ENCODE data around the gene KICS2.

The KICS2 gene

DNA sequence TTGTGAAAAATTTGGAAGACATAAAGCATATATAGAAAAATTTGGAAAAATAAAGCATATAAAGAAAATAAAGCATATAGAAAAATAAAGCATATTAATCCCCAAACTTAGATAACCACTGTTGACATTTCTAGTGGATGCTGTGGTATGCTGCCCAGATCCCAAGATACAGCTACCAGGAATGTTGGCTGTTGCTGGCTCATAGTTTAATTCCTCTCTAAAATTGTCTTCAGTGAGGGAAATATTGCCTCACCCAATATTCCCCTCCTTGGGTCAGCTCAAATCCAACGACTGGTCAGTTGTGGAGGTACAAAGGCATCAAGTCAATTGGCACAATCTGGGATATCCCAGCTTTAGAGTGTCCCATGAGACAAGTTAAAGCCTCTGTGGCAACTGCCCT is 10.1 kb upstream of the KICS2 start:
- ATAC-seq, result no peak
- TF ChIP-seq ZFP30 (CRISPR knock-in tag; IDR thresholded peaks at IDR 0.05) (no peak), TOX (CRISPR knock-in tag; IDR thresholded peaks at IDR 0.05; ENCODE audit: borderline replicate concordance) (no peak), ESRRG (CRISPR knock-in tag; IDR thresholded peaks at IDR 0.05) (no peak), ZNF70 (CRISPR knock-in tag; IDR thresholded peaks at IDR 0.05) (no peak), PPARA (CRISPR knock-in tag; IDR thresholded peaks at IDR 0.05; ENCODE audit: borderline replicate concordance) (no peak), SNAI2 (CRISPR knock-in tag; IDR thresholded peaks at IDR 0.05) (no peak), ZNF565 (CRISPR knock-in tag; conservative IDR thresholded peaks at IDR 0.05; ENCODE audit: low read depth) (no peak)
- TF ChIP-seq, protein P1, sequence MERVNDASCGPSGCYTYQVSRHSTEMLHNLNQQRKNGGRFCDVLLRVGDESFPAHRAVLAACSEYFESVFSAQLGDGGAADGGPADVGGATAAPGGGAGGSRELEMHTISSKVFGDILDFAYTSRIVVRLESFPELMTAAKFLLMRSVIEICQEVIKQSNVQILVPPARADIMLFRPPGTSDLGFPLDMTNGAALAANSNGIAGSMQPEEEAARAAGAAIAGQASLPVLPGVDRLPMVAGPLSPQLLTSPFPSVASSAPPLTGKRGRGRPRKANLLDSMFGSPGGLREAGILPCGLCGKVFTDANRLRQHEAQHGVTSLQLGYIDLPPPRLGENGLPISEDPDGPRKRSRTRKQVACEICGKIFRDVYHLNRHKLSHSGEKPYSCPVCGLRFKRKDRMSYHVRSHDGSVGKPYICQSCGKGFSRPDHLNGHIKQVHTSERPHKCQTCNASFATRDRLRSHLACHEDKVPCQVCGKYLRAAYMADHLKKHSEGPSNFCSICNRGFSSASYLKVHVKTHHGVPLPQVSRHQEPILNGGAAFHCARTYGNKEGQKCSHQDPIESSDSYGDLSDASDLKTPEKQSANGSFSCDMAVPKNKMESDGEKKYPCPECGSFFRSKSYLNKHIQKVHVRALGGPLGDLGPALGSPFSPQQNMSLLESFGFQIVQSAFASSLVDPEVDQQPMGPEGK (CRISPR knock-in tag; IDR thresholded peaks at IDR 0.05; ENCODE audit: borderline replicate concordance), result no peak
- TF ChIP-seq, protein P2, sequence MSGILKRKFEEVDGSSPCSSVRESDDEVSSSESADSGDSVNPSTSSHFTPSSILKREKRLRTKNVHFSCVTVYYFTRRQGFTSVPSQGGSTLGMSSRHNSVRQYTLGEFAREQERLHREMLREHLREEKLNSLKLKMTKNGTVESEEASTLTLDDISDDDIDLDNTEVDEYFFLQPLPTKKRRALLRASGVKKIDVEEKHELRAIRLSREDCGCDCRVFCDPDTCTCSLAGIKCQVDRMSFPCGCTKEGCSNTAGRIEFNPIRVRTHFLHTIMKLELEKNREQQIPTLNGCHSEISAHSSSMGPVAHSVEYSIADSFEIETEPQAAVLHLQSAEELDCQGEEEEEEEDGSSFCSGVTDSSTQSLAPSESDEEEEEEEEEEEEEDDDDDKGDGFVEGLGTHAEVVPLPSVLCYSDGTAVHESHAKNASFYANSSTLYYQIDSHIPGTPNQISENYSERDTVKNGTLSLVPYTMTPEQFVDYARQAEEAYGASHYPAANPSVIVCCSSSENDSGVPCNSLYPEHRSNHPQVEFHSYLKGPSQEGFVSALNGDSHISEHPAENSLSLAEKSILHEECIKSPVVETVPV (CRISPR knock-in tag; IDR thresholded peaks at IDR 0.05), result no peak
- TF ChIP-seq, protein P3, sequence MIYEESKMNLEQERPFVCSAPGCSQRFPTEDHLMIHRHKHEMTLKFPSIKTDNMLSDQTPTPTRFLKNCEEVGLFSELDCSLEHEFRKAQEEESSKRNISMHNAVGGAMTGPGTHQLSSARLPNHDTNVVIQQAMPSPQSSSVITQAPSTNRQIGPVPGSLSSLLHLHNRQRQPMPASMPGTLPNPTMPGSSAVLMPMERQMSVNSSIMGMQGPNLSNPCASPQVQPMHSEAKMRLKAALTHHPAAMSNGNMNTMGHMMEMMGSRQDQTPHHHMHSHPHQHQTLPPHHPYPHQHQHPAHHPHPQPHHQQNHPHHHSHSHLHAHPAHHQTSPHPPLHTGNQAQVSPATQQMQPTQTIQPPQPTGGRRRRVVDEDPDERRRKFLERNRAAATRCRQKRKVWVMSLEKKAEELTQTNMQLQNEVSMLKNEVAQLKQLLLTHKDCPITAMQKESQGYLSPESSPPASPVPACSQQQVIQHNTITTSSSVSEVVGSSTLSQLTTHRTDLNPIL (CRISPR knock-in tag; IDR thresholded peaks at IDR 0.05; ENCODE audit: low read depth), result no peak
- TF ChIP-seq, protein P4, sequence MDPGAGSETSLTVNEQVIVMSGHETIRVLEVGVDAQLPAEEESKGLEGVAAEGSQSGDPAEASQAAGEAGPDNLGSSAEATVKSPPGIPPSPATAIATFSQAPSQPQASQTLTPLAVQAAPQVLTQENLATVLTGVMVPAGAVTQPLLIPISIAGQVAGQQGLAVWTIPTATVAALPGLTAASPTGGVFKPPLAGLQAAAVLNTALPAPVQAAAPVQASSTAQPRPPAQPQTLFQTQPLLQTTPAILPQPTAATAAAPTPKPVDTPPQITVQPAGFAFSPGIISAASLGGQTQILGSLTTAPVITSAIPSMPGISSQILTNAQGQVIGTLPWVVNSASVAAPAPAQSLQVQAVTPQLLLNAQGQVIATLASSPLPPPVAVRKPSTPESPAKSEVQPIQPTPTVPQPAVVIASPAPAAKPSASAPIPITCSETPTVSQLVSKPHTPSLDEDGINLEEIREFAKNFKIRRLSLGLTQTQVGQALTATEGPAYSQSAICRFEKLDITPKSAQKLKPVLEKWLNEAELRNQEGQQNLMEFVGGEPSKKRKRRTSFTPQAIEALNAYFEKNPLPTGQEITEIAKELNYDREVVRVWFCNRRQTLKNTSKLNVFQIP (CRISPR knock-in tag; IDR thresholded peaks at IDR 0.05; ENCODE audit: borderline replicate concordance, low read depth), result no peak
- TF ChIP-seq, protein P5, sequence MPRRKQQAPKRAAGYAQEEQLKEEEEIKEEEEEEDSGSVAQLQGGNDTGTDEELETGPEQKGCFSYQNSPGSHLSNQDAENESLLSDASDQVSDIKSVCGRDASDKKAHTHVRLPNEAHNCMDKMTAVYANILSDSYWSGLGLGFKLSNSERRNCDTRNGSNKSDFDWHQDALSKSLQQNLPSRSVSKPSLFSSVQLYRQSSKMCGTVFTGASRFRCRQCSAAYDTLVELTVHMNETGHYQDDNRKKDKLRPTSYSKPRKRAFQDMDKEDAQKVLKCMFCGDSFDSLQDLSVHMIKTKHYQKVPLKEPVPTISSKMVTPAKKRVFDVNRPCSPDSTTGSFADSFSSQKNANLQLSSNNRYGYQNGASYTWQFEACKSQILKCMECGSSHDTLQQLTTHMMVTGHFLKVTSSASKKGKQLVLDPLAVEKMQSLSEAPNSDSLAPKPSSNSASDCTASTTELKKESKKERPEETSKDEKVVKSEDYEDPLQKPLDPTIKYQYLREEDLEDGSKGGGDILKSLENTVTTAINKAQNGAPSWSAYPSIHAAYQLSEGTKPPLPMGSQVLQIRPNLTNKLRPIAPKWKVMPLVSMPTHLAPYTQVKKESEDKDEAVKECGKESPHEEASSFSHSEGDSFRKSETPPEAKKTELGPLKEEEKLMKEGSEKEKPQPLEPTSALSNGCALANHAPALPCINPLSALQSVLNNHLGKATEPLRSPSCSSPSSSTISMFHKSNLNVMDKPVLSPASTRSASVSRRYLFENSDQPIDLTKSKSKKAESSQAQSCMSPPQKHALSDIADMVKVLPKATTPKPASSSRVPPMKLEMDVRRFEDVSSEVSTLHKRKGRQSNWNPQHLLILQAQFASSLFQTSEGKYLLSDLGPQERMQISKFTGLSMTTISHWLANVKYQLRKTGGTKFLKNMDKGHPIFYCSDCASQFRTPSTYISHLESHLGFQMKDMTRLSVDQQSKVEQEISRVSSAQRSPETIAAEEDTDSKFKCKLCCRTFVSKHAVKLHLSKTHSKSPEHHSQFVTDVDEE (CRISPR knock-in tag; IDR thresholded peaks at IDR 0.05), result no peak

DNA sequence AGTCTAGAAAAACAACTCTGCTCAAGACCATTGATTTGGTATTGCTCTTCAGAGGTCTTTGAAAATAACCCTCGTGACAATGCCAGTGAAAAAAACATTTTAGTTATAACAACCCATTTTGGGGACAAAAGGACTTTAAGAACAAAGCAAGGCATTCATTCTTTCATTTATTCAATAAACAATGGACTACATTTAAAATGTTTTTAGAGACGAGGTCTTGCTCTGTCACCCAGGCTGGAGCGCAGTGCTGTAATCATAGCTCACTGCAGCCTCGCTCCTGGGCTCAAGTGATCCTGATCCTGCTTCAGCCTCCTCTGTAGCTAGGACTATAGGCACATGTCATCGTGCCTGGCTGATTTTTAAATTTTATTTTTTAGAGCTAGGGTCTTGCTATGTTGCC is 7.7 kb upstream of the KICS2 start:
- ATAC-seq, result no peak
- TF ChIP-seq ZNF70 (CRISPR knock-in tag; IDR thresholded peaks at IDR 0.05) (no peak), ESRRG (CRISPR knock-in tag; IDR thresholded peaks at IDR 0.05) (no peak), ZNF8 (CRISPR knock-in tag; IDR thresholded peaks at IDR 0.05) (no peak), TCF4 (CRISPR knock-in tag; IDR thresholded peaks at IDR 0.05; ENCODE audit: borderline replicate concordance) (no peak), BACH2 (CRISPR knock-in tag; IDR thresholded peaks at IDR 0.05; ENCODE audit: borderline replicate concordance) (no peak)

DNA sequence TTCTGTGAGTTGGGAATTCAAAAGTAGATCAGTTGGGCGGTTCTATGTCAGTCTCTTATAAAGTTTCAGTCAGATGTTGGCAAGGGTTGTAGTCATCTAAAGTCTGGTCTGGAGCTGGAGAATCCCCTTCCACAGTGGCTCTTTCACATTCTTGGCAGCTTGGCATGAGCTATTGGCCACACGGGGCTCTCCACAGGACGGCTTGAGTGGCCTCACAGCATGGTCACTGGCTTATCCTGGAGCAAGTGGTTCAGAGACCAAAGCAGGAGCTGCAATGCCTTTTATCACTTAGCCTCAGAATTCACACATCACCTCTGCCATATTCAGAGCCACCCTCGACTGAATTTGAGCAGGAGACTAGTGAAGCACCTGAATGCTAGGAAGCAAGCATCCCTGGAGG is 7.1 kb upstream of the KICS2 start:
- TF ChIP-seq, protein P1 (CRISPR knock-in tag; IDR thresholded peaks at IDR 0.05; ENCODE audit: borderline replicate concordance), result no peak
- TF ChIP-seq ZNF8 (CRISPR knock-in tag; IDR thresholded peaks at IDR 0.05), result no peak
- TF ChIP-seq, protein P2 (CRISPR knock-in tag; IDR thresholded peaks at IDR 0.05), result no peak
- TF ChIP-seq ARNTL (CRISPR knock-in tag; IDR thresholded peaks at IDR 0.05; ENCODE audit: borderline replicate concordance, low read depth), result no peak
- TF ChIP-seq TCF4 (CRISPR knock-in tag; IDR thresholded peaks at IDR 0.05; ENCODE audit: borderline replicate concordance), result no peak
- TF ChIP-seq ESRRG (CRISPR knock-in tag; IDR thresholded peaks at IDR 0.05), result no peak
- TF ChIP-seq PPARA (CRISPR knock-in tag; IDR thresholded peaks at IDR 0.05; ENCODE audit: borderline replicate concordance), result no peak
- TF ChIP-seq ZFP30 (CRISPR knock-in tag; IDR thresholded peaks at IDR 0.05), result no peak
- no peak for TF ChIP-seq TOX (CRISPR knock-in tag; IDR thresholded peaks at IDR 0.05; ENCODE audit: borderline replicate concordance)
- TF ChIP-seq ISL1 (CRISPR knock-in tag; IDR thresholded peaks at IDR 0.05), result no peak
- no peak for TF ChIP-seq ZNF70 (CRISPR knock-in tag; IDR thresholded peaks at IDR 0.05)
- TF ChIP-seq ZNF565 (CRISPR knock-in tag; conservative IDR thresholded peaks at IDR 0.05; ENCODE audit: low read depth), result no peak
- no peak for TF ChIP-seq SNAI2 (CRISPR knock-in tag; IDR thresholded peaks at IDR 0.05)
- TF ChIP-seq CSDC2 (CRISPR knock-in tag; IDR thresholded peaks at IDR 0.05), result no peak
- TF ChIP-seq RARB (CRISPR knock-in tag; IDR thresholded peaks at IDR 0.05), result no peak
- TF ChIP-seq ZC3H10 (CRISPR knock-in tag; IDR thresholded peaks at IDR 0.05), result no peak
- TF ChIP-seq, protein P3 (CRISPR knock-in tag; IDR thresholded peaks at IDR 0.05; ENCODE audit: low read depth), result no peak
- no peak for TF ChIP-seq GLIS3 (CRISPR knock-in tag; IDR thresholded peaks at IDR 0.05)
- TF ChIP-seq BACH2 (CRISPR knock-in tag; IDR thresholded peaks at IDR 0.05; ENCODE audit: borderline replicate concordance), result no peak

More for the DNA sequence above, 7.1 kb upstream of the KICS2 start:
- ATAC-seq, result no peak
